DMS 273 treated with DMSO at 0.1 percent for 48 hours (cell line): ENCODE measurements around the gene ANKRD31.
"Not testable (repeated sequence)": the region's sequence is repeated elsewhere in the genome, so short reads cannot be mapped to it uniquely, and the experiment has no call there.

ENCODE experiments used
- DNase-seq: peaks from one replicate; lab custom pipeline; 2025; lab: John Stamatoyannopoulos, UW

ANKRD31 gene

DNA sequence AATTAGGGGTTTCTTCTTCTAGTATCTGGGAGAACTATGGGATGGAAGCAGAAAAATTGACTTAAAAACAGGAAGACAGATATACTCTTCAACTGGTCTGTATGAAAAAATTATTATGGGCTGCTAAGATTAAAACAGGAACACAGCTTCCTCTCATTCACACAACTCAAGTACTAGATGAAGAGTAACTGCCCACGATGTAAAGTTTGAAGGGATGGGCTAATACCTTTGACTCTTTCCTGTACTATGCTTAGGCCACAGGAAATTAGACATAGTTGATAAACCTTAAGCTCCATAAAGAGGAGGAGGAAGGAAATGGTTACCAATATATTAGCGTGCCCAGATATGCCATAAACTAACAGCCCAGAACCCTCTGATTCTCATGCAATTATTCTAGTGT is 88.6 kb downstream of the ANKRD31 start:
- no peak for DNase-seq

DNA sequence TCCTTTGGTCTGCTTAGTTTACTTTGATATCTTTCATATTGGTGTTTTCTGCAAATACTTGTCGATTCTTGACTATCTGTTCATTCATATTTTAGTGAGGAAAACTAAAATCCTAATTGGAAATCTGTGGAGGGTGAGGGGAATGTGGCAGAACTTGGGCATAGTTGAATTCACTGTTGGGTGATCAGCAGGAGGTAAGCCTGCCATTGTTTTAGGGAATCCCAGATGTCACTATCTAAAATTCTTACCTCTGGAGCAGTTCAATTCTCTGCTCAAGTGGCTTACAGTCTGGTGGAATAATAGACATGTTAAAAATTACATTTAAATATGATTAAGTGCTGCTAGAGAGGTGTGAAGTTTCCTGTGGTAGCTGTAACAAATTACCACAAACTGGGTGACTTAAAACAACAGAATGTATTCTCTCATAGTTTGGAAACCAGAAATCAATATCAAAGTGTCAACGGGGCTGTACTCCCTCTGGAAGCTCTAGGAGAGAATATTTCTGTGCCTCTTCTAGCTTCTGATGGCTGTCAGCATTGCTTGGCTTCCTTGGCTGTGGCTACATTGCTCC is 94.0 kb downstream of the ANKRD31 start:
- no peak for DNase-seq

DNA sequence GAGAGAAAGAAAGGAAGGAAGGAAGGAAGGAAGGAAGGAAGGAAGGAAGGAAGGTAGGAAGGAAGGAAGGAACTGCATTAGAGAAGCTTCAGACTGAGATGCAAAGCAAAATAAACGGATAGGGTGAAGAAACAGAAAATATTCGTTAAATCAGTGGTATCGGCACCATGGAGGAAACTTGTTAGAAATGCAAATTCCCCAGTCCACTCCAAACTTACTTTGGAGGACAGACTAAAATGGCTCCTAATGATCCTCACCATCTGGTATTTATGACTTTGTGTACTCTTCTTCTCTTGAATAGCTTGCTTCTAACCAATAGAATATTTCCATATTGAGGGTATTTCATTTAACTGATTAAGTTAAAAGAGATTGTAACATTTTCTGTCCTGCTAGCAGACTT is 96.4 kb downstream of the ANKRD31 start:
- no peak for DNase-seq

DNA sequence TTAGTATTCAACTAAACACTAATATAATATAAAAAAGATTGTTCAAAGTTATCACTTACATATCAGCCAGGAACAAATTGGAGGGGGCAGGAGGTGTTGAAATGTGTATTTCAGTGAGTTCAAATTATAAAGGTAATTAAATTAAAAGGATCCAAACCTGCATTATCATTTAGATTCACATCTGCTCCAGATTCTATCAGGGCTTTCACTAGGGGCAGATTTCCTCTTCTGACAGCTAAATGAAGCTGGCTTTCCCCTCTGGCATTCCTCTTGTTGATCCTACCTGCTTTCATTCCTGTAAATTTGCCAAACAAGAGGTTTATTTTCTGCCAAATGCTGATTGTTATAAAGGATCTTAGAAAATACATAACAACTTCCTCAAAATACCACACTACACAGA is 98.0 kb downstream of the ANKRD31 start:
- DNase-seq = no peak

DNA sequence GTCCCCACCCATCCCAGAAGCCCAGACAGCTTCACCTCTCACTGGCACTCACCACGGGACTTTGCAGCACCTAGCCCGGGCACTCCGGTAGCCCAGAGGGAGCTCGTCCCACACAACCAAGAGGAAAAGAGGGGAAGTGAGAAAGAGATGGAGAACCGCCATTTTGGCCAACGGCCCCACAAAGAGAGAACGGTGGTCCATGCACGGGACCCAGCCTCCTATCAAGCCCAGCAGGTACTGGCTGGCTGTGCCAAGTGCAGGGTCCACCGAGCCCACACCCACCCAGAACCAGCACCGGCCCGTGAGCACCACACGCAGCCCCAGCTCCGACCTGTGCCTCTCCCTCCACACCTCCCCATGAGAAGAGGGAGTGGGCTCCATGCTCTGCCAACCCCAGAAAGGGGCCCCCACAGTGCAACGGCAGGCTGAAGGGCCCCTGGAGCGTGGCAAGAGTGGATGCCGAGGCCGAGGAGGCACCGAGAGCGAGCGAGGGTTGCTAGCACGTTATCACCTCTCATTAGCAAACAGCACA is 105.8 kb downstream of the ANKRD31 start:
- no peak for DNase-seq

DNA sequence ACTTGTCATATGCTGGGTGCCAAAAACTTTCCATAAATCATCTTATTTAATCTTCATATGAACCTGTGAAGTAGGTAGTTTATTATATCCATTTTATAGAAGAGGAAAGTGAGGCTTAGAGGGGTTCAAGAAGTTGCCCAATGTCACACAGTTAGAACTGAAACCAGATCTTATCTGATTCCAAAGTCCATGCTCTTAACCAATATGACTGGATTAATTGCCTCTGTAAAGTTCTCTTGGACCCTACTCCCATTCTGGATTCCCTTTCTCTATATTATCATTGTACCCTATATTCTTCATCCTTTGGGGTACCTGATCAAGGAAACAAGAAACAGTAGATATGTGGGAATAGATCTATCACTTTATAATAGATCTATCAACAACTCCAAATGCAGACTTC is 119.8 kb downstream of the ANKRD31 start:
- no peak for DNase-seq

DNA sequence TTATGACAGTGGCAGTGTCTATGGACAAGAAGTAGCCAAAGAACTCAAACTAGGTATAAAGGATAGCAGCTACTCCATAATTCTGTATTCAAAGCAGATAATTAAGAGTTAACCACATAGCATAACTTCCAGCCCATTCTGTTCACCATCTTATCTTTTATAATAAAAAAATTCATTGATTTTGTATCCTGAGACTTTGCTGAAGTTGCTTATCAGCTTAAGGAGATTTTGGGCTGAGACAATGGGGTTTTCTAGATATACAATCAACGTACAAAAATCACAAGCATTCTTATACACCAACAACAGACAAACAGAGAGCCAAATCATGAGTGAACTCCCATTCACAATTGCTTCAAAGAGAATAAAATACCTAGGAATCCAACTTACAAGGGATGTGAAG is 122.4 kb downstream of the ANKRD31 start:
- not testable (repeated sequence) for DNase-seq

DNA sequence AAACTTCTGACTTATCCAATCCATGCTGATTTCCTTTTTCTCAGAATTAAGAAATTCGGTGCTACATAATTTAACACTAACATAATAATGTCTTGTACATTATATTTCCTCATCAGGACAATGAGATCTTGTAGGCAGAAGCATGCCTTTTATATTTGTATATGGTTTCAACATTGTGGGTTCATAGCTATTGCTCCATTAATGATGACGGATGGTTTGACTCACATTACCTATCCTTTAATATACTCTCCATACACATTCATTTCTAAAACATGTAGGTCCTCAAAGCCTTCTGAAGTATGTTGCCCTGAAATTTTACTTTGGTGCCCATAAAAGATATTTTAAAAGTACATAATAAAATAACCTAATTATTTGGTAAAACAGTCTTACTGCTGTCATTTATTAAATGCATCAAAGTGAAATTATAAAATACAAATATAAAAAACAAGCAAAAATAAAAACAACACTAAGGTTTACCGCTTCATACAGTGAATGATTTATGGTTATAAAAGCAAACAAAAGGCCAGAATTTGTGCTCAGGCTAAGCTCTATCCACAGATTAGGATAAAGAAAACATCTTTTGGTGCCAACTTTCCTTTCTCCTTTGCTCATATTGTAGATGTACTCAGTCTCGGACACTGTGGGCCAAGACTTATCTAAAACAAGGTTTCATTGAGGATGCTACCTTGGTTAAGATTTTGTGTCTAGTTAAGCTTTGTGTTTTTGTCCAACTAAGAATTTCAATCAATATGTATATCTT is 123.1 kb downstream of the ANKRD31 start:
- DNase-seq = no peak

DNA sequence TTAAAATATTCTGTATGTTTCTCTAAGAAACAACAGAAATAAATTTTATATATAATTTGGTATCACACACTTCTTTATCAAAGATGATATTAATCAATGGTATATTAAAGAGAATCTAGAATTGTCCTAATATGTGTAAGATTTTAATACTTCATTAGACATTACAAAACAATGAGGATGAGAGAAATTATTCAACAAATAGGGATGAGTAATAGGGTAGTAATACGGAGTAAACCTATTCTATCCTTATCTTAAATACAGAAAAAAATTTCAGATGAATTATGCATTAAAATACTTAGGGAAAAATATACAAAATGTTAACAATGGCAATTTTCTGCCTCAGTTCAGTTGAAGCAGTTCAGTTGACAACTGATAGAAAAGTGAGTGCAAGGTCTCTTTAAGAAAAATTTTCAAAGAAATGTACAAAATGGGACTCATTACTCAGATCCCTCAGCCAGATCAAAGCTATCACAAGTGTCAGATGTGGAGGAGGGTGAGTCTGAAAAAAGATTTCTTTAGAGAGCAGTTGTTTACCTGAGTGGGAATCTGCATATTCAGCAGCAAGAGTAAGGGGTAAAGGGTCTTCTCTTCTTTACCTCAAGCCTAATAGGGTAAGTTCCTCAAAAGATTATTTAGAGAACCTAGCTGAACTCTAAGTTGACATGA is 127.6 kb downstream of the ANKRD31 start:
- no peak for DNase-seq

DNA sequence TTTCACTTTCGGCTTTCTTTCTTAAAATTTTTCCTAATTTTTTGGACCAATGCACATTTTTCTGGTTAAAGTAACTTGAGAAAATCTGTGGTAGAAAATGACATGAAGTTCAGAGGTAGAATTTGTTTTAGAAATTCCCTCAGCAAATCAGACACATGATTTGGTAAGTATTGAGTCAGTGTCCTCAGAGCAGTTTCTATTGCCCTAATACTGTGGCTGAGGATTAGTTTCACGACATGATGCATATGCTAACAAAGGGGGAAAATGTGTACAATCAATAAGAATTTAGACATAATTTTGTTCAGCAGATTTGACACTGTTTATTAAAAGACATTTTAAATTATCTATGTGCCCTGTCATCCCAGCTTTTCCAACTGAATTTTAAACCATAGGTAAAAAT is 128.2 kb downstream of the ANKRD31 start:
- no peak for DNase-seq

DNA sequence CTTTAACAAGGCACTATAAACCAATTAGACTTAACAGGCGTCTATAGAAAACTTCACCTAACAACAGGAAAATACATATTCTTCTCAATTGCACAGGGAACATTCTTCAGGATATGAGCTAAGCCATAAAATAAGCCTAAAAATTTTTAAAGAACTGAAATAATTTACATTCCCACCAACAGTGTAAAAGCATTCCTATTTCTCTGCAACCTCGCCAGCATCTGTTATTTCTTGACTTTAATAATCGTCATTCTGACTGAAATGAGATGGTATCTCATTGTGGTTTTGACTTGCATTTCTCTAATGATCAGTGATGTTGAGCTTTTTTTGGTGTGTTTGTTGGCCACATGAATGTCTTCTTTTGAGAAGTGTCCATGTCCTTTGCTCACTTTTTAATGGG is 140.7 kb downstream of the ANKRD31 start:
- DNase-seq = not testable (repeated sequence)

DNA sequence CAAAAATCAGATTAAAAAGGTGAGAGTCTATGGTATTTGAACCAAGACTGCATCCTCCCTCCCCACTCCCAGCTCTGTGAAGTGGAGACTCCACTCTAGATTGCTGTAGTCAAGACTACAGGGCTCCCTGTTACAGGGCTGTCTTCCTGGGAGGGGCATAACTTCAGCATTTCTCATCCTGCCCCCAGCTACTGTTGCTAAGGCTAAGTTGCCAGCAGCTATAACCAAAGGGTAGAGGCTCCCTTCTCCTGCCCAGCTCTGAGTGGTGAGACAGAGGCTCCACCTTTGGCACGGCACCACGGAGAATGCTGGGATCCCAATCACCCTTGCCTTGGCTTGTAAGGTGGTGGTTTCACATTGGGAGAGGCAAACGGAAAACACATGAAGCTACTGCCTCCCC is 145.1 kb downstream of the ANKRD31 start:
- no peak for DNase-seq

DNA sequence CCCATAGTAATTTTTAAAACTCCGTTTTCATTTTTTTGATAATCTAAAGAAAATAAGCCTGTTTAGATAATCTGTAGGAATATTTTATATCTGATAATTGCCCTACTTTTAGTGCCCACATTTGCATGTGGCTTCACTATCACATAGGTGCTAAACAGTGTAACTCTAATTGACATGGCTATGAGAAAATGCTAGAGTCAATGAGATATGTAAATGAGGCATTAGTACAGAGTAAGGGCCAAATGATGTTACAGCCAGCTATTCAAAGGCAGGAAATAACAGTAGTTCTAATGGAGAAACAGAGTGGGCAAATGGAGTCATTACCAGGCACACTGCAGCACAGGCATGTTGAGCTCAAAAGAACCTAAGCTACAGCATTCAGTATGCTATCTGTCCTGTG is 147.0 kb downstream of the ANKRD31 start:
- no peak for DNase-seq

DNA sequence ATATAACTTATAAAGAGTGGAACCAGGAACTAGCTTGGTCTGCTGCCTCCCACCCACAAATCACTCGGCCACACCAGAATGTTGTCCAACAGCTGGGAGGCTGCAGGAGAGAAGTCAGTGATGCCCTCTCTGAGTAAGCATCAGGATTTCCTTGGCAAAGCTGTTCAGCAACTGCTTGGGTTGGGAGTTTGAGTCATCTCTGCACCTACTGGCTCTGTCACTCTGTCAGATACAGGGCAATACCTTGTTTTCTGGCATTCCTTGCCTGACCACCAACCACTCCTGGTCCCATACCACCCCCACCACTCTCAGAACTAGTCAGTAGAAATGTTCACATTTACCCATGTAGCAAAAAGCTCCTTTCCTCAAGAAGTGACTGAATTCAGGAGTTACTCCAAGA is 147.5 kb downstream of the ANKRD31 start:
- DNase-seq = no peak

DNA sequence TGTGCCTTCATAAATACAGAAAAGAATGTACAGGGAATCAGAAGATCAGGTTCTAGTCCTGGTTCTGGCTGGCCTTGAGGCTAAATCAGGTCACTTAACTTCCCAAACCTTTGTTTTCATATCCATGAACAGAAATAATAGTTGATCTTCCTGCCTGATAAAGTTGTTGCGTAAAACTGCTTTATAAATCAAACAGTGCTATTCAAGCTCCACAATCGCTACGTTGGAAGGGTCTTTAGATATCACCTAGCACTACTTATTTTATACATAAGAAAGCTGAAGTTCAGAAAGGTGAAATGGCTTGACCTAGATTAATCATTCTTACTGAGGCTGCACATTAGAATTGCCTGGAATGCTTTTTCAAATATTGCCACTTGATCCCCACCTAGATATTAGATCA is 148.0 kb downstream of the ANKRD31 start:
- DNase-seq = no peak

DNA sequence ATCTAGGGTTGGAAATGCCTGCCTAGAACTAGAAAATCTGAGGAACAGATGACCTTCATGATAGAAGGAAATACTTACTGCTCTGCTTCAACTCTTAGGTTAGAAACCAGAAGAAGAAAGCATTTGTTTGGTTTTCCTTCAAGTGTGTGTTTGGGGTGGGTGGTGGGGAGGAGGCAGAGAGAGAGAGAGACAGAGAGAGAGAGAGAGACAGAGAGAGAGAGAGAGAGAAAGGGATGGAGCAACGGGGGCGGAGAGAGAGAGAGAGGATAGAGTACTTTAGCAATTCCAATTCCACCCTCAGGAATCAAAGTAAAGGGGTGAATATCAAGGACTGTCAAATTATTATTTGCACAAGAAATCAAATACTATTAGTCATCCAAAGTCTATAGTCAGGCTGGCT is 155.2 kb downstream of the ANKRD31 start:
- DNase-seq = no peak

DNA sequence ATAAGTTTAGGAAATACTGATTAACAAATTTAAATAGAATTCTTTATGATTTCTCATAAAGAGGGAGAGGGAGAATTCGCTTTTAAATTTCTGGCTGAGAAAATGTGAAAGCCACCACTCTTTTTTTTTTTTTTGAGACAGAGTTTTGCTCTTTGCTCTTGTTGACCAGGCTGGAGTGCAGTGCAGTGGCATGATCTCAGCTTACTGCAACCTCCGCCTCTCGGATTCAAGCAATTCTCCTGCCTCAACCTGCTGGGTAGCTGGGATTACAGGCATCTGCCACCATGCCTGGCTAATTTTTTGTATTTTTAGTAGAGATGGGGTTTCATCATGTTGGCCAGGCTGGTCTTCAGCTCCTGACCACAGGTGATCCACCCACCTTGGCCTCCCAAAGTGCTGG is 157.3 kb downstream of the ANKRD31 start:
- DNase-seq = not testable (repeated sequence)

DNA sequence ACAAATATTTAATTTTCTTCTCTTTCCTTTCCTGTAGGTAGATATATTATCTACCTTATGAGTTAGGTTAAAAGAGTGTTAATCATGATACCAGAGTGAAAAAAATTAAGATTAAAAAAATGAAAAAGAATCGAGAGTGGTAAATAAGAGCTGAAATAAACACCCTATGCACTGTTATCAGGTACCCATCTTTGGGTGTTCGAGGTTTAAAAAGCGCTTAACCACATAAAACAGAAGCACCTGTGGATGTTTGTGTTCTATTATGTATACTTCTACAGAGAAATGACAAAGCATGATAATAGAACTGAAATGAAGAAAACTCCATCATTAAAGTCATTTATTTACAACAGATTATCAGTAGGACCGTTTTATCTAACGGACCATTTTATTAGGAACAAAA is 158.7 kb downstream of the ANKRD31 start:
- DNase-seq = no peak

DNA sequence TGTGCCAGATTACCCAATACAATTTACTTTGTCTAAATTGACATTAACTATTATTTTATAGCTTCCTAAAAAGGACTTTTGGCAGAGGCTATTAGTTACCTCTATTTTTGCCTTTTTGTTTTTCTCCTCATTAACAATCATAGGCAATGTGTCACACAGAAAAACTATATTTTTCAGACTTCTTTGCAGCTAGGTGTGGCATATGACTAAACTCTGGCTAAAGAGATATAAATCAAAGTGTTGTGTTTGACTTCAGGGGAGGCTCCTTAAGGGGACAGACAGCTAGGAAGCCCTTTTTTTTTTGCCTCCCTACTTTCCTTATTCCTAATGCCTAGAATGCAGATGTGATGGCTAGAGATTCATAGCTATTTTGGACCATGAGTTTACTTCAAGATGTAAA is 164.6 kb downstream of the ANKRD31 start:
- DNase-seq = no peak

DNA sequence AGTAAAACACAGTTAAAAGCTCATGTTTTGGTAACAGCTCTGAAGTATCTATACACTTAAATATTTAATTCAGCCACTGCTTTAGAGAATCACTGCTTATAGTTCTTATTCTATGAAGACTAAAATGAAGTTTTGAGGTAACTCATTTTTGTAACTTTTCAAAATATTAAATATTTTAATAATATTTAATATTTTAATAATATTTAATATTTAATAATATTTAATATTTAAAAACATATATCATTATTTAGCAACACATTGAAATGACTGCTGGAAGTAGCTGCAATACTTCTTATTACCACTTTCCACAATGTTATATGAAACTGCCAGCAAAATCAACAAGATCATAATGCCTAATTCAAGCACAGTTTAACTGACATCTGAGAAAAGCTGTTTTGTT is 165.6 kb downstream of the ANKRD31 start:
- DNase-seq = no peak

DNA sequence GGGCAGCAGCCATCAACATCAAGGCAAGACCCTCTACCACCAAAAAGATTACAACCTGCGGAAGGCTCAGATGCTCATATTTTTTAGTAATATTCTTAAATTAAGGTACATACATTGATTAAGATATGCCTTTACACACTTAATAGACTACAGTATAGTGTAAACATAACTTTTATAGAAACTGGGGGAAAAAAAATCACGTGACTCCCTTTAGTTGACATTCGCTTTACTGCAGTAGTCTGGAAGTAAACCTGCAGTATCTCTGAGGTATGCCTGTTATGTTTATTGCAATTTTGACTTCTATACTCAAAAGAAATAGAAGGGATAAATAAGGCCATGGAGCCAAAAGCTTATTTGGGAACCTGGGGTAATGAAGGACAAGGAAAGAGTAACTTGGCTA is 169.2 kb downstream of the ANKRD31 start:
- DNase-seq = no peak

DNA sequence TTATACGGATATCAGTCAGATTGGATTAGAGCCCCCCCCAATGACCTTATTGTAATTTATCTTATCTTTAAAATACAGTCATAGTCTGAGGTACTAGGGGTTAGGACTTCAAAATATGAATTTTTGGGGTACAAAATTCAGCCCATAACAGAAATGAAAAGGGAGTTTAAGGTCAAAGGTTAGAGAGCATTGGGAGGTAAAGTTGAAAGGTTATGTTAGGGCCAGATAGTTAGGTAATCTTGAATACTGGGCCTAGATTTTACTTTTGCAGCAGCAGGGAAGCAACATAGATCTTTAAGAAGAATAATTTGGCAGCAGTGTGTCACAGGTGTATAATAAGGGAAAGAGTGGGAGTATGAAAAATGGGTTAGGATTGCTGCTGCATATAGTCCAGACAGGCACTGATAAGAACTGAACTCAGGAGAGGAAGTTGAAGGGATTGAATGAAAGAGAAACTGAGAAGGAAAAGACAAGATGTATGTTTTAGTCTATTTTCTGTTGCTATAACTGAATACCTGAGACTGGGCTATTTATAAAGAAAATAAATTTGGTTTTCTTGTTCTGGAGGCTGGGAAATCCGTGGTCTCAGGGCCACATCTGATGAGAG is 173.7 kb downstream of the ANKRD31 start:
- DNase-seq = no peak
